Measurements from ENCODE around the gene PDAP1.

GRCh38 chr7:99449326-99449725 is 40.9 kb upstream of the PDAP1 start:
- TF ChIP-seq CTCF (IDR thresholded peaks at IDR 0.05; ENCODE audit: poor library complexity) = no peak
- TF ChIP-seq EZH2phosphoT487 (IDR thresholded peaks at IDR 0.05; ENCODE audit: low read depth, severe bottlenecking, unreplicated experiment) = no peak

Data from hepatocyte (in vitro differentiated cells).